Large intestine (tissue), 3 donors: ENCODE data around the gene ZBTB43. TPM values are rescaled to one million over a fixed set of nuclear protein-coding genes. Genes with fewer than 3 reads are reported as not detected.
"Not testable (repeated sequence)": the region's sequence is repeated elsewhere in the genome, so short reads cannot be mapped to it uniquely, and the experiment has no call there.

ENCODE experiments used
- DNase-seq, 2 donors: peaks; one replicate each; pipeline versions ENCODE4 v3.0.0 to v3.0.0-alpha.2; 2013
- H3K27ac ChIP-seq: one replicate; pipeline ENCODE4 v1.5.1; 2013; ENCODE audit warnings: low read length
- H3K27me3 ChIP-seq: 2 replicates; pipeline ENCODE4 v1.6.1; 2013; ENCODE audit warnings: low read length; ENCODE audit not compliant: control insufficient read depth, insufficient read depth
- H3K36me3 ChIP-seq: 2 replicates; pipeline ENCODE4 v1.6.1; 2013; ENCODE audit warnings: low read length; ENCODE audit not compliant: control insufficient read depth, insufficient read depth
- H3K4me1 ChIP-seq: one replicate; pipeline ENCODE4 v1.6.1; 2013; ENCODE audit warnings: low read length; ENCODE audit not compliant: control insufficient read depth, insufficient read depth
- H3K4me3 ChIP-seq: one replicate; pipeline ENCODE4 v1.5.1; 2013; ENCODE audit warnings: low read length
- H3K9me3 ChIP-seq: one replicate; pipeline ENCODE4 v1.6.1; 2013; ENCODE audit warnings: mild to moderate bottlenecking, low read depth, low read length, moderate library complexity; ENCODE audit not compliant: control insufficient read depth
- WGBS: methylation state at CpG from one replicate; pipeline ENCODE4 v1.1.5; 2013; ENCODE audit warnings: low lambda C conversion rate; ENCODE audit not compliant: insufficient coverage; 5-methylcytosine and 5-hydroxymethylcytosine counted together
- polyA plus RNA-seq: library from polyadenylated mRNA; unstranded; fragments of 120-200 nt; gene quantifications from one replicate; pipeline ENCODE4 v1.2.1, GENCODE V29; 2013

ZBTB43 gene
- polyA plus RNA-seq, 1 donor = 11.7 TPM

DNA sequence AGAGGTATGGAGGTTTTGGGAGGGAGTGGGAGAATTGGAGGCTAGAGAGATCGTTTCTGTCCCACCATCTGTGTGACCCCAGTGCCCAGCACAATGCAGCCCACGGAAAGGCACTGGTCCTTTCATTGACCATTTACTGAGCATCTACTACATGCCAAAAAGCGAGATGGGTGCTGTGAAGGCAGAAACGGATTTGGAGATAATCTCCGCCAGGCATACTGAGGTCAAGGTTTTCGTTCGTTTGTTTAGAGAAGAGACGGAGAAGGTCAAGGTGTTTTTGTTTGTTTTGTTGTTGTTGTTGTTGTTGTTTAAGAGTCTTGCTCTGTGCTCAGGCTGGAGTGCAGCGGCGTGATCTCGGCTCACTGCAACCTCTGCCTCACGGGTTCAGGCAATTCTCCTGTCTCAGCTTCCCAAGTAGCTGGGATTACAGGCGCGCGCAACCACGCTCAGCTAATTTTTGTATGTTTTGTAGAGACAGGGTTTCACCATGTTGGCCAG is 593 bp upstream of the ZBTB43 start:
- Histone ChIP-seq H3K4me3 (peak overlapping the region; percentile 83), H3K27me3 (no peaks in the 10 kb centered on the region), H3K4me1 (peaks cover 13% of the 10 kb centered on the region), H3K36me3 (peaks cover under 1% of the 10 kb centered on the region), H3K27ac (peak overlapping the region; percentile 95), H3K9me3 (no peaks in the 10 kb centered on the region)
- WGBS = 90% methylated on average over 2 of the region's 16 CpGs
- no peak for DNase-seq

- peak; percentile 75 to 83 for DNase-seq
These were observed 868 bp downstream of the ZBTB43 start for GRCh38 chr9:126805554-126806262.

GRCh38 chr9:126806336-126806735 is 1.5 kb downstream of the ZBTB43 start:
- H3K36me3 ChIP-seq = peaks cover 4% of the 10 kb centered on the region
- DNase-seq = no peak
- WGBS = 60% methylated on average over 1 of the region's 2 CpGs
- H3K4me1 ChIP-seq = peaks cover 13% of the 10 kb centered on the region
- H3K27me3 ChIP-seq = no peaks in the 10 kb centered on the region
- H3K9me3 ChIP-seq = no peaks in the 10 kb centered on the region
- peak overlapping the region; percentile 83 for H3K4me3 ChIP-seq
- peak overlapping the region; percentile 95 for H3K27ac ChIP-seq

More at GRCh38 chr9:126805554-126806262, 868 bp downstream of the ZBTB43 start:
- 0% methylated on average over 1 of the region's 8 CpGs for WGBS
- Histone ChIP-seq H3K27ac (peak overlapping the region; percentile 95), H3K4me3 (peak overlapping the region; percentile 83), H3K4me1 (peaks cover 13% of the 10 kb centered on the region), H3K36me3 (peaks cover 4% of the 10 kb centered on the region), H3K9me3 (no peaks in the 10 kb centered on the region), H3K27me3 (no peaks in the 10 kb centered on the region)

DNA sequence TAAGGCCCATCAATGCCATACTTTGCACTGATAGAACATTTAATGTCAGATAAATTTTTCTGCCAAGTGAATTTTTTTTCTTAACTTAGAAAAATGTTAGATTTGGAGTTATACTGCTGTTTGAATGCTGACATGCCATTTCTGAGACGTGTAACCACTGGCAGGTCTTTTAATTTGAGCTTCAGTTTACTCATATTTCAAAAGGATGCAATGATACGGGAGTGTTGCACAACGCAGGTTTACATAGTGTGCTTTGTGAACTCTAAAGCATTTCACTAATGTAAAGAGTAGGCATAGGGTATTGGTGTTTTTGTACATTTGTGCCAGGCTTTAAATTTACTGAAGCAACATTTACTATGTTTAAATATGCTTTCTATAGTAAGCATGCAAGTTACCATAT is 4.2 kb downstream of the ZBTB43 start:
- H3K9me3 ChIP-seq = no peaks in the 10 kb centered on the region
- no peak for DNase-seq
- no peak overlapping the region for H3K27ac ChIP-seq
- peaks cover 16% of the 10 kb centered on the region for H3K36me3 ChIP-seq
- no peak overlapping the region for H3K4me3 ChIP-seq
- no peaks in the 10 kb centered on the region for H3K27me3 ChIP-seq
- H3K4me1 ChIP-seq = peaks cover 13% of the 10 kb centered on the region
- WGBS = no CpG with 5 or more reads among the region's 3 CpGs

DNA sequence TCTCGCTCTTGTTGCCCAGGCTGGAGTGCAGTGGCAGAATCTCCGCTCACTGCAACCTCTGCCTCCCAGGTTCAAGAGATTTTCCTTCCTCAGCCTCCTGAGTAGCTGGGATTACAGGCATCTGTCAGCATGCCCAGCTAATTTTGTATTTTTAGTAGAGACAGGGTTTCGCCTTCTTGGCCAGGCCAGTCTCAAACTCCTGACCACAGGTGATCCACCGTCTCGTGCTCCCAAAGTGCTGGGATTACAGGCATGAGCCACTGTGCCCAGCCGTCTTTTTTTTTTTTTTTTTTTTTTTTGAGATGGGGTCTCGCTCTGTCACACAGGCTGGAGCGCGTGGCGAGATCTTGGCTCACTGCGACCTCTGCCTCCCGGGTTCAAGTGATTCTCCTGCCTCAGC is 5.4 kb downstream of the ZBTB43 start:
- not testable (repeated sequence) for H3K4me1 ChIP-seq
- WGBS = 20% methylated on average over 1 of the region's 12 CpGs

DNA sequence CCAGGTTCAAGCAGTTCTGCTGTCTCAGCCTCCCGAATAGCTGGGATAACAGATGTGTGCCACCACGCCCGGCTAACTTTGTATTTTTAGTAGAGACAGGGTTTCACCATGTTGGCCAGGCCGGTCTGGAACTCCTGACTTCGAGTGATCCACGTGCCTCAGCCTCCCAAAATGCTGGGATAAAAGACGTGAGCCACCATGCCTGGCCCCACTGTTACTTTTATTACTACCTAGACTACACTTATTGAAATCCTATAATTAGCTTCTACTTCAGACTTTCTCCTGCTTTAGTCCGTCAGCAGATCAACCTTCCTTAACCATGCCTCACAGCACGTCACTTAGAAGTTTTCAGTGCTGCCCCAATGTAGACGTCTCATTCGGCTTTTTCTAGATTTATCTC is 8.2 kb downstream of the ZBTB43 start:
- Histone ChIP-seq H3K4me1 (no peaks in the 10 kb centered on the region), H3K9me3 (peaks cover 22% of the 10 kb centered on the region), H3K4me3 (no peak overlapping the region), H3K27me3 (no peaks in the 10 kb centered on the region), H3K36me3 (peaks cover 25% of the 10 kb centered on the region), H3K27ac (no peak overlapping the region)
- DNase-seq = no peak
- 100% methylated on average over 2 of the region's 11 CpGs for WGBS

More for the DNA sequence above, 5.4 kb downstream of the ZBTB43 start:
- not testable (repeated sequence) for DNase-seq, H3K9me3 ChIP-seq, H3K27ac ChIP-seq, H3K27me3 ChIP-seq, H3K4me3 ChIP-seq
- H3K36me3 ChIP-seq = peaks cover 18% of the 10 kb centered on the region

- H3K4me3 ChIP-seq = no peak overlapping the region
- no peak overlapping the region for H3K27ac ChIP-seq
- H3K36me3 ChIP-seq = peaks cover 31% of the 10 kb centered on the region
- no peak for DNase-seq
- no peaks in the 10 kb centered on the region for H3K27me3 ChIP-seq
- H3K4me1 ChIP-seq = no peaks in the 10 kb centered on the region
- H3K9me3 ChIP-seq = peaks cover 29% of the 10 kb centered on the region
These were observed 9.3 kb downstream of the ZBTB43 start for GRCh38 chr9:126814091-126814490.

GRCh38 chr9:126817615-126818014 is 12.8 kb downstream of the ZBTB43 start:
- H3K27me3 ChIP-seq, H3K4me3 ChIP-seq, DNase-seq, H3K27ac ChIP-seq, H3K4me1 ChIP-seq: not testable (repeated sequence)
- peaks cover 31% of the 10 kb centered on the region for H3K9me3 ChIP-seq
- no CpG with 5 or more reads among the region's 7 CpGs for WGBS
- H3K36me3 ChIP-seq = peaks cover 34% of the 10 kb centered on the region

DNA sequence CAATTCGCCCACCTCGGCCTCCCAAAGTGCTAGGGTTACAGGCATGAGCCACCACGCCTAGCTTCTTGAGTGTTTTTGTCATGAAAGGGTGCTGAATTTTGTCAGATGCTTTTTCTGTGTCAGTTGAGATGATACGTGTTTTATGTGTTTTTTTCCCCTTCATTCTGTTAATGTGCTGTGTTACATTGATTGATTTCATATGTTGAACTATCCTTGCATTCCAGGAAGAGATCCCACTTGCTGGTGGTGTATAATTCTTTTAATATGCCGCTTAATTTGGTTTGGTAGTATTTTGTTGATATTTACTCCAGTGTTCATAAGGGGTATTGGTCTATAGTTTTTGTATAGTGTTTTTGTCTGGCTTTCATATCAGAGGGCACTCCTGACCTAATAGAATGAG is 13.6 kb downstream of the ZBTB43 start:
- H3K4me1 ChIP-seq = no peaks in the 10 kb centered on the region
- WGBS = 100% methylated on average over 2 of the region's 5 CpGs
- no peaks in the 10 kb centered on the region for H3K27me3 ChIP-seq
- no peak overlapping the region for H3K27ac ChIP-seq
- no peak for DNase-seq
- peaks cover 31% of the 10 kb centered on the region for H3K9me3 ChIP-seq
- peaks cover 27% of the 10 kb centered on the region for H3K36me3 ChIP-seq
- no peak overlapping the region for H3K4me3 ChIP-seq

DNA sequence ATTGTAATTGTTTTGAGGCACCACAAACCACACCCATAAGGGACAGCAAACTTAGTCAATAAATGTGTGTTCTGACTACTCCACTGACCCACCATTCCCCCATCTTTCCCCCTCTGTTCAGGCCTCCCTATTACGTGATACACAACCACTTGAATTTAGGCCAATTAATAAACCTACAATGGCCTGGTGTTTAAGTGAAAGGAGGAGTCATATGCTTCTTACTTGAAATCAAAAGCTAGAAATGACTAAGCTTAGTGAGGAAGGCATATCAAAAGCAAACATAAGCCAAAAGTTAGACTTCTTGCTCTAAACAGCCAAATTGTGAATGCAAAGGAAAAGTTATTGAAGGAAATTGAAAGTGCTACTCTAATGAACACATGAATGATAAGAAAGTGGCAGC is 14.6 kb downstream of the ZBTB43 start:
- H3K4me3 ChIP-seq = no peak overlapping the region
- no peak for DNase-seq
- peaks cover 29% of the 10 kb centered on the region for H3K9me3 ChIP-seq
- H3K27me3 ChIP-seq = no peaks in the 10 kb centered on the region
- H3K27ac ChIP-seq = no peak overlapping the region
- WGBS = no CpG with 5 or more reads among the region's 1 CpG
- H3K36me3 ChIP-seq = peaks cover 33% of the 10 kb centered on the region
- H3K4me1 ChIP-seq = no peaks in the 10 kb centered on the region

DNA sequence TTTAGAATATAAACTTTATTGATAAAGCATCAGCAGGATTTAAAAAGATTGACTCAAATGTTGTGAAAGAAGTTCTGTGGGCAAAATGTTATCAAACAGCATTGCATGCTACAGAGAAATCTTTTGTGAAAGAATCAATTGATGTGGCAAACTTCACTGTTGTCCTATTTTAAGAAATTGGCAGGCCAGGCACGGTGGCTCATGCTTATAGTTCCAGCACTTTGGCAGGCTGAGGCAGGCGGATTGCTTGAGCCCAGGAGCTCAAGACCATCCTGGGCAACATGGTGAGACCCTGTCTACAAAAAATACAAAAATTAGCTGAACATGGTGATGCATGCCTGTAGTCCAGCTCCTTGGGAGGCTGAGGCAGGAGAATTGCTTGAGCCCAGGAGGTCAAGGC is 17.4 kb downstream of the ZBTB43 start:
- no CpG with 5 or more reads among the region's 2 CpGs for WGBS
- H3K4me3 ChIP-seq = no peak overlapping the region
- DNase-seq = no peak
- no peak overlapping the region for H3K27ac ChIP-seq
- no peaks in the 10 kb centered on the region for H3K4me1 ChIP-seq
- peaks cover 16% of the 10 kb centered on the region for H3K9me3 ChIP-seq
- H3K27me3 ChIP-seq = no peaks in the 10 kb centered on the region
- peaks cover 32% of the 10 kb centered on the region for H3K36me3 ChIP-seq
